MCF 10A (cell line): ENCODE measurements around the gene KLHL35. TPM values are rescaled to one million over a fixed set of nuclear protein-coding genes. Genes with fewer than 3 reads are reported as not detected.
A peak's percentile ranks its signal among the peaks of the same experiment; 100 is the strongest.

Experiments
- BruUV-seq: library from RNA; stranded (reverse); fragments of 400-500 nt; replicated peaks from 2 replicates; lab custom pipeline; 2021; lab: Mats Ljungman, UMichigan
- CTCF ChIA-PET: fragments of 300-600 bp; sonication (Branson Sonifier 250); formaldehyde crosslinking; extraction: SDS; loops from one replicate; lab custom pipeline; 2021; ENCODE audit warnings: antibody characterized with exemption, inconsistent platforms; lab: Yijun Ruan, JAX
- POLR2A ChIA-PET: fragments of 300-600, 350-650 bp; sonication (Branson Sonifier 250); formaldehyde crosslinking; extraction: SDS; loops from one replicate; lab custom pipeline; 2020; ENCODE audit warnings: antibody characterized with exemption, inconsistent platforms; lab: Yijun Ruan, JAX
- DNase-seq: peaks from one replicate; pipeline ENCODE4 v3.0.0-alpha.2; 2018; ENCODE audit not compliant: unreplicated experiment
- H3K27ac Mint-ChIP-seq: one replicate; pipeline ENCODE4 v1.8.0; 2022; ENCODE audit warnings: mild to moderate bottlenecking, low read depth, mixed read lengths; ENCODE audit not compliant: unreplicated experiment
- H3K27me3 Mint-ChIP-seq: one replicate; pipeline ENCODE4 v1.8.0; 2022; ENCODE audit warnings: mixed read lengths; ENCODE audit not compliant: insufficient read depth, unreplicated experiment
- H3K36me3 Mint-ChIP-seq: one replicate; pipeline ENCODE4 v1.8.0; 2022; ENCODE audit warnings: mild to moderate bottlenecking, moderate library complexity, mixed read lengths; ENCODE audit not compliant: insufficient read depth, unreplicated experiment
- H3K4me1 Mint-ChIP-seq: one replicate; pipeline ENCODE4 v1.8.0; 2022; ENCODE audit warnings: mixed read lengths; ENCODE audit not compliant: insufficient read depth, unreplicated experiment
- H3K4me3 Mint-ChIP-seq: one replicate; pipeline ENCODE4 v1.8.0; 2022; ENCODE audit warnings: mild to moderate bottlenecking, moderate library complexity, mixed read lengths; ENCODE audit not compliant: unreplicated experiment
- H3K9me3 Mint-ChIP-seq: one replicate; pipeline ENCODE4 v1.8.0; 2022; ENCODE audit warnings: mixed read lengths; ENCODE audit not compliant: unreplicated experiment
- CTCF ChIP-seq: fragments of 200-600 bp; IDR thresholded peaks from one replicate; pipeline ENCODE4 v1.8.0; 2022; ENCODE audit warnings: antibody characterized with exemption, mild to moderate bottlenecking; ENCODE audit not compliant: unreplicated experiment
- intact Hi-C: fragments of 100-400 bp; cut with micrococcal nuclease; formaldehyde crosslinking; loops from 2 replicates; pipeline ENCODE4 v1.14.1; 2022
- total RNA-seq: library from RNA; stranded (reverse); gene quantifications from 2 replicates; pipeline ENCODE4 v1.2.3, GENCODE V29; 2022

The KLHL35 gene
- total RNA-seq, 1 experiment from 2014 or later, result not detected

GRCh38 chr11:75477614-75477935 lies 44.6 kb upstream of the KLHL35 start:
- no peaks in the 10 kb centered on the region for H3K36me3 Mint-ChIP-seq
- BruUV-seq, result no TSS peak
- H3K27me3 Mint-ChIP-seq, result no peaks in the 10 kb centered on the region
- no peak for DNase-seq
- H3K9me3 Mint-ChIP-seq, result no peaks in the 10 kb centered on the region
- intact Hi-C loops, result no loop called here
- no peak for TF ChIP-seq CTCF
- H3K4me3 Mint-ChIP-seq, result no peak overlapping the region
- no peaks in the 10 kb centered on the region for H3K4me1 Mint-ChIP-seq
- no peak overlapping the region for H3K27ac Mint-ChIP-seq
- ChIA-PET POLR2A (no interaction called here), CTCF (interaction anchor here (0.7 kb wide), 1 partner anchor 53 kb away, joined by 3 read pairs; no protein-coding TSS in a partner anchor)

- no peak for TF ChIP-seq CTCF
- no peaks in the 10 kb centered on the region for H3K36me3 Mint-ChIP-seq
- H3K27ac Mint-ChIP-seq, result no peak overlapping the region
- no TSS peak for BruUV-seq
- no peaks in the 10 kb centered on the region for H3K27me3 Mint-ChIP-seq
- no peaks in the 10 kb centered on the region for H3K9me3 Mint-ChIP-seq
- H3K4me3 Mint-ChIP-seq, result no peak overlapping the region
- intact Hi-C loops, result no loop called here
- ChIA-PET POLR2A (no interaction called here), CTCF (interaction anchor here (0.7 to 1.1 kb wide), 4 partner anchors 34 to 55 kb away, joined by 3 to 9 read pairs (median 4); no protein-coding TSS in a partner anchor)
- no peaks in the 10 kb centered on the region for H3K4me1 Mint-ChIP-seq
- no peak for DNase-seq
These were observed 44.0 kb upstream of the KLHL35 start for GRCh38 chr11:75476739-75477613.

GRCh38 chr11:75475767-75476650 lies 43.0 kb upstream of the KLHL35 start:
- Mint-ChIP-seq H3K27me3 (no peaks in the 10 kb centered on the region), H3K4me3 (no peak overlapping the region), H3K9me3 (no peaks in the 10 kb centered on the region), H3K4me1 (no peaks in the 10 kb centered on the region), H3K27ac (peak overlapping the region; percentile 46), H3K36me3 (no peaks in the 10 kb centered on the region)
- intact Hi-C loops, result no loop called here
- TF ChIP-seq CTCF, result no peak
- peak; percentile 68 for DNase-seq
- CTCF ChIA-PET, result interaction anchor here (0.6 to 1.1 kb wide), 4 partner anchors 33 to 147 kb away, joined by 3 to 9 read pairs (median 4); no protein-coding TSS in a partner anchor
- no TSS peak for BruUV-seq
- POLR2A ChIA-PET, result no interaction called here
